GM21526 (cell line): ENCODE results near the gene FOXI3.

Experiments used
- ATAC-seq: cut with Tn5 transposase; IDR thresholded peaks from one replicate; pipeline ENCODE4 v1.9.1; 2021; ENCODE audit warnings: moderate library complexity; ENCODE audit not compliant: unreplicated experiment, low FRiP score

Gene FOXI3

DNA sequence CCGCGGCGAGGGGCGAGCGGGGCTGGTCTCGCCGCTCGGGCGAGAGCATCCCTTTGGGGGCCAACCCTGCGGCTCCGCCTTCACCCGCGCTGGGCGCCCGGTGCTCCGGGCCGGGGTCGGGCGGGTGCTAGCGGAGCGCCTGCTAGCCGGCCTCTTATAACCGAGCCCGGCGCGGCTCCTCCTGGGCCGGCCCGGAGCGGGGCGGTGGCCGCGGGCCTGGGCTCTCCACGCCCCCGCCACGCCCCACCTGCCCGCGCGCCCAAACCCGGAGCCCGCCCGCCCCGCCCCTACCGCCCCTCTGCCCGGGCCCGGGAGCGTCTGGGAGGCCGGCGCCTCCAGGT lies at the start of gene FOXI3:
Gene FOXI3 (minus strand): TSS at position 129 of the 341 bp plus-strand sequence. CDS start 158 bp downstream, outside the sequence.
- no peak for ATAC-seq

- no peak for ATAC-seq
Observed at GRCh38 chr2:88500691-88501090, 48.2 kb upstream of the FOXI3 start.

DNA sequence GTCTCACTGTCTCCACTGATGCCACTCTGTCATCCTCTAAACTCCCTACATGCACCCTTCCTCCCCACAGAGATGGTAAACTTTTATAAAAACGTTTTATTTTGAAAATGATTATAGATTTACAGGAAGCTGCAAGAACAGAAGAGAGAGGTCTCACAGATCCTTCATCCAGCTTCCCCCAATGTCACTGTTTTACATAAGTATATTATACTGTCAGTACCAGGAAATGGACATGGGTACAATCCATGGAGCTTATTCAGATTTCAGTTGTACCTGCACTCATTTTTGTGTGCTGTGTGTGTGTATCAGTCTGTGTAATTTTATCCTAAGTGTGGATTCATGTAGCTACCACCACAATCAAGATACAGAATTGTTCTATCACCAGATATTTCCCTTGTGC lies 46.7 kb upstream of the FOXI3 start:
- ATAC-seq = no peak

- no peak for ATAC-seq
Observed at GRCh38 chr2:88493481-88493880, 41.0 kb upstream of the FOXI3 start.

DNA sequence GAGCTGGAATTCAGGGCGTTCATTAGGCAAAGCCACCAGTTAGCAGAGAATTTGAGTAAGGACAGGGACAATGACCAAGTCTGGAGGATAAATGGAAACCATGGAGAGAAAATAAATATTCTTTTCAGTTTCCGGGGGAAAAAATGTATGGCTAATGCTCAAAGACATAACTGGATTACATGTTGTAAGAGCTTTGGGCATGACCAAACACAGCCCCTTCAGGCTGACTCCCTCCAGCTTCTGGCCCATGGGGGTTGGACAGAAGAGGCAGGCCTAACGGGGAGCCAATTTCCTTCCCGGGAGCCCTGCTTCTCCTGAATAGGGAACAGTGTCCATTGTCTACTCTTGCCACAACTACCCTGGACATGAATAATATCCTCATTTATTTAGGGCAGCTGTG lies 39.5 kb upstream of the FOXI3 start:
- no peak for ATAC-seq

- no peak for ATAC-seq
Observed at GRCh38 chr2:88489181-88489580, 36.7 kb upstream of the FOXI3 start.

GRCh38 chr2:88483200-88483599 lies 30.7 kb upstream of the FOXI3 start:
- no peak for ATAC-seq

DNA sequence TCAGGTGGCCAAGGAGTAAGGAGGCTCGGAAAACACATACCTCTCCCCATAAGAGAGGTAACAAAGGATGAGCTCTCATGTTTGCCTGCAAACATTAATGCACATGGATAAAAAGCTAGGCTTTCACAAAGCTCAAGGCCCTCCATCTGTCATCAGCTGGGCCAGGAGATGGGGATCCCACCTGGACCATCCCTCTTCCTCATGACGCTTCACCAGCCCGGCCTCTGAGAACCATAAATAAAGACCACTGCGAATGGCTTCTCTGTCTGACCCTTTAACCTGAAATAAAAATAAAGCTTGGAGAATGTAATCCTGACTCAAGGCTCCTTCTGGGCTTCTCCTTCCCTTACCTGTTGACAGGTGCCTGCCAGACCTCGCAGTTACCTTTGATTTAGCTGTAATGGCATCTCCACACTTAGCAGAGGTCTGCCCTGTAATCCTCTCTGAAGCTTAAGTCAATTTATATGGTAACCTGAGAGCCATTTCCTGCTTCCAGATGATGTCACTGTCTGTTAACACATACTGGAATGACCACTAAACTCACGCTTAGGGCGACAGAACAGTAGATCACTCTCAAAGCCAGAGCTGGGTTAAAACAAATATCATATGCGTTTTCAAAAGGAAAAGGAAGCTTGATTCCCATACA lies 29.3 kb upstream of the FOXI3 start:
- ATAC-seq = no peak

DNA sequence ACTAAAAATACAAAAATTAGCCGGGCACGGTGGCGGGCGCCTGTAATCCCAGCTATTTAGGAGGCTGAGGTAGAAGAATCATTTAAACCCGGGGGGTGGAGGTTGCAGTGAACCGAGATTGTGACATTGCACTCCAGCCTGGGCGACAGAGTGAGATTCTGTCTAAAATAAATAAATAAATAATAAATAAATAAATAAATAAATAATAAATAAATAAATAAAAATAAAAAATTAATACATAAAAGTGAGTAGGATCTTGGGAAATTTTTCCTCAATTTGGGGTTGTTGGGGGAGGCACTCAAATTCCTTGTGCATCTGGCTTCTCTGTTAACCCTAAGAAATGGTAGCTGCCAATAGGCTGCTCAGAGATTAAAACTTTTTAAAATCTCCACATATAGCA lies 20.3 kb upstream of the FOXI3 start:
- ATAC-seq = no peak

- no peak for ATAC-seq
Observed at GRCh38 chr2:88471083-88471942, 18.8 kb upstream of the FOXI3 start.

GRCh38 chr2:88469202-88470114 lies 17.0 kb upstream of the FOXI3 start:
- ATAC-seq = no peak

DNA sequence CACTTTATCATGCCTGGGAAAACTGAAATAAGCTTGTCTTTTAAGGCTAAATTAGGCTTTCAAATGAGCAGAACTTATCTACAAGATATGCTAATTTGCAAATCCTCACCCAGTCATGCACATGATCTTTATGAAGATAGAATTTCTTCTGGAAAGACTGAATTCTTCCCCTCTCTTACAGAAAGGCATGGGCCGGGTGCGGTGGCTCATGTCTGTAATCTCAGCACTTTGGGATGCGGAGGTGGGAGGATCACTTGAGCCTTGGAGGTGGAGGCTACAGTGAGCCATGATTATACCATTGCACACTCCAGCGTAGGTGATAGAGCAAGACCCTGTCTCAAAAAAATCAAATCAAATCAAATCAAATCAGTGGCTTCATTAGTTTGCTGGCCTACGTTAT lies 11.7 kb upstream of the FOXI3 start:
- ATAC-seq = no peak

- no peak for ATAC-seq
Observed at GRCh38 chr2:88458633-88459032, 6.1 kb upstream of the FOXI3 start.

GRCh38 chr2:88452980-88453582 lies 588 bp upstream of the FOXI3 start:
- ATAC-seq = no peak

GRCh38 chr2:88451811-88452564 lies 505 bp downstream of the FOXI3 start:
- ATAC-seq = no peak

- ATAC-seq = no peak
Observed at GRCh38 chr2:88450925-88451810, 1.3 kb downstream of the FOXI3 start.

DNA sequence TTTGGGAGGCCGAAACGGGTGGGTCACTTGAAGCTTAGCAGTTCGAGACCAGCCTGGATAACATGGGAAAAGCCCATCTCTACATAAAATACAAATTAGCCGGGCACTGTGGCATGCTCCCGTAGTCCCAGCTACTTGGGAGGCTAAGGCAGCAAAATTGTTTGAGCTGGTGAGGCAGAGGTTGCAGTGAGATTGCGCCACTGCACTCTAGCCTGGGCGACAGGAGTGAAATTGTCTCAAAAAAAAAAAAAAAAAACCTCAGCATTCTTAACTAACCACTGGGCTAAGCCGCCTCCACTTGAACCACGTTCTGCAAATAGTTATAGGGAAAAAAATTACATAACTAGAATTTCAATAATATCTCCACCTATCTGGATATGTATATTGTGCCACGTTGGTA lies 2.3 kb downstream of the FOXI3 start:
- ATAC-seq = no peak

DNA sequence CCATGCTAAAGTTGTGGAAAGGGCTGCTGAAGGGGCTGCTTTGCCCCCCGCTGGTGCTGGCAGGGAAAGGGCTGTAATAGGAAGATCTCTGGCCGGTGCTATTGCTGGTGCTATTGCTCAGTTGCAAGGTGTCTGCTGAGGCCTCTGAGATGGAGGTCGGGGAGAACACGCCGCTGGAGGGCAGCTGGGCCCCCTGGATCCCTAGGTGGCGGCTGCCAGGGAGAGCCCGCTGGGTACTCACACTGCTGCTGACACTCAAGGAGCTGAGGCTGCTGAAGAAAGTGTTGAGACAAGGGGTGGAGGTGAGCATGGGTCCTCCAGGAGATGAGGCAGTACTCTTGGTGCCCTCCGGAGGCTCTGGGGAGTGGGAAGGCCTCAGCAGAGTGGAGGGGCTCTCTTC lies 4.2 kb downstream of the FOXI3 start:
- ATAC-seq = no peak

DNA sequence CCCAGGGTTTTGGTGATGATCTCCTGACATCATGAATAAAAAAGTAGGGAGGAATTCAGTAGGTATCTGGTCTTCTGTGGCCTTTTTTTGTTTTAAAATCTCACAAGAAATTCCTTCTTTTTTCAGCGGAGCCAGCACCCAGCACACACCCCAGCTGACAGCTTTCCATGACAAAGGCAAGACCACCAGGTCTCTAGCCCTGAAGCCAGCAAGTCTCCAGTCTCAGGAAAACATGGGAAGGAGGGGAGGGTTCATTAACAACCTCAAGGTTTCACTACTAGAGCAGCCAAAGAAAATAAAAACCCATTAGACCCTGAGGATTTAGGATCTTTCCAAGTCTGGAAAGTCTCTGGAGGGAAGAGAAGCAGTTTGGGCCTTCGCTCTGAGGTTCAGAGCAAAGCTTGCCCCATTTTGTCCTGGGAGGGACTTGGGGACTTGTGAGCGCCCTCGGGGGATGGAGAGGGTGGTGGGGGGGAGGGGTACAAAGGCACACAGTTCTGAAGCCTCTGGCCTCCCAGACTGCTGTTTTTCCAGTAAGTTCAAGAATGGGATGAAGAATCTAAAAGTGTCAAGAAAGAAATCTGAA lies 9.0 kb downstream of the FOXI3 start:
- ATAC-seq = no peak
